DOHH2 (cell line): ENCODE results near the gene MYO15A.

Experiments
- H3F3A ChIP-seq: fragments of 200-600 bp; sonication (generic), shearing (Covaris generic); 2 replicates; pipeline ENCODE4 v1.6.0; 2016; ENCODE audit warnings: antibody characterized with exemption, mild to moderate bottlenecking; ENCODE audit not compliant: control insufficient read depth, insufficient read depth
- H3K27ac ChIP-seq: fragments of 200-600 bp; sonication (generic); 2 replicates; pipeline ENCODE4 v1.5.1; 2014; ENCODE audit warnings: low read depth, mild to moderate bottlenecking, low read length, moderate library complexity
- H3K27me3 ChIP-seq: fragments of 200-600 bp; sonication (generic); 2 replicates; pipeline ENCODE4 v1.6.1; 2014; ENCODE audit warnings: mild to moderate bottlenecking, low read length, mixed read lengths; ENCODE audit not compliant: control insufficient read depth
- H3K36me3 ChIP-seq: fragments of 200-600 bp; sonication (generic); 2 replicates; pipeline ENCODE4 v1.6.1; 2014; ENCODE audit warnings: mild to moderate bottlenecking, low read length, moderate library complexity, mixed read lengths; ENCODE audit not compliant: control insufficient read depth
- H3K4me1 ChIP-seq: fragments of 200-600 bp; sonication (generic); 2 replicates; pipeline ENCODE4 v1.6.1; 2014; ENCODE audit warnings: mild to moderate bottlenecking, low read length, mixed read lengths; ENCODE audit not compliant: control insufficient read depth
- H3K4me2 ChIP-seq: fragments of 200-600 bp; sonication (generic); 2 replicates; pipeline ENCODE4 v1.6.0; 2014; ENCODE audit warnings: mild to moderate bottlenecking, low read length, moderate library complexity
- H3K4me3 ChIP-seq: fragments of 200-600 bp; sonication (generic); 2 replicates; pipeline ENCODE4 v1.5.1; 2014; ENCODE audit warnings: mild to moderate bottlenecking, low read length, mixed read lengths
- H3K79me2 ChIP-seq: fragments of 200-600 bp; sonication (generic); 2 replicates; pipeline ENCODE4 v1.6.1; 2014; ENCODE audit warnings: mild to moderate bottlenecking, low read length, mixed read lengths; ENCODE audit not compliant: control insufficient read depth
- H3K9me2 ChIP-seq: fragments of 200-600 bp; sonication (generic); replicated peaks from 2 replicates; pipeline ENCODE4 v1.6.1; 2014; ENCODE audit warnings: mild to moderate bottlenecking, low read length, mixed read lengths; ENCODE audit not compliant: control insufficient read depth
- H3K9me3 ChIP-seq: fragments of 200-600 bp; sonication (generic); 2 replicates; pipeline ENCODE4 v1.6.1; 2014; ENCODE audit warnings: antibody characterized with exemption, low read length, mixed read lengths; ENCODE audit not compliant: control insufficient read depth, insufficient read depth
- H4K20me1 ChIP-seq: fragments of 200-600 bp; sonication (generic); 2 replicates; pipeline ENCODE4 v1.6.0; 2014; ENCODE audit warnings: low read depth, mild to moderate bottlenecking, antibody characterized with exemption, low read length, moderate library complexity; ENCODE audit not compliant: control insufficient read depth, insufficient read depth
- EZH2phosphoT487 ChIP-seq: fragments of 200-600 bp; sonication (generic); IDR thresholded peaks from 2 replicates; pipeline ENCODE4 v1.6.1; 2017; ENCODE audit warnings: borderline replicate concordance, mild to moderate bottlenecking, antibody characterized with exemption, low read length, moderate library complexity, mixed read lengths
- TF ChIP-seq, protein P1 (sequence below): fragments of 200-600 bp; sonication (generic); IDR thresholded peaks from one replicate; pipeline ENCODE4 v1.5.1; 2014; ENCODE audit warnings: antibody characterized with exemption, mild to moderate bottlenecking, low read depth, low read length; ENCODE audit not compliant: poor library complexity, severe bottlenecking

The MYO15A gene

DNA sequence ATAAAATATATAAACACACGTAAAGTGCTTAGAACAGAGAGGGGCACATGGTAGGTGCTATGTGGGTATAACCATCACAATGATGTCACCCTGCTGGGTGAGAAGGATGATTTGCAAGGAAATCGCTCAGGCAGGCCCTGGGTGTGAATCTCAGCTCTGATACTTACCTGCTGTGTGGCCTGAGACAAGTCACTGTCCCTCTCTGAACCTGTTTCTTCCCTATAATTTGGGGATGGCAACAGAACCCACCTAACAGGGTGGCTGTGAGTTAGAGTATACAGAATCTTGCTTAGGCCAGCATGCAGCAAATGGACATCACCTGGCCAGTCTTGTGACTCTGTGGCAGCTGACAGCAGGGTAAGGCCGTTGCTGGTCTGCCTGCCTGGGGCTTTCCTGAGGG is 38.4 kb downstream of the MYO15A start:
- H4K20me1 ChIP-seq = no peaks in the 10 kb centered on the region
- H3K4me2 ChIP-seq = no peak overlapping the region
- H3K27me3 ChIP-seq = no peaks in the 10 kb centered on the region
- no peaks in the 10 kb centered on the region for H3K79me2 ChIP-seq
- H3K9me2 ChIP-seq = no peaks in the 10 kb centered on the region
- no peak overlapping the region for H3K4me3 ChIP-seq
- H3K36me3 ChIP-seq = no peaks in the 10 kb centered on the region
- H3F3A ChIP-seq = no peaks in the 10 kb centered on the region
- no peaks in the 10 kb centered on the region for H3K4me1 ChIP-seq
- no peak for TF ChIP-seq EZH2phosphoT487
- TF ChIP-seq, protein P1, sequence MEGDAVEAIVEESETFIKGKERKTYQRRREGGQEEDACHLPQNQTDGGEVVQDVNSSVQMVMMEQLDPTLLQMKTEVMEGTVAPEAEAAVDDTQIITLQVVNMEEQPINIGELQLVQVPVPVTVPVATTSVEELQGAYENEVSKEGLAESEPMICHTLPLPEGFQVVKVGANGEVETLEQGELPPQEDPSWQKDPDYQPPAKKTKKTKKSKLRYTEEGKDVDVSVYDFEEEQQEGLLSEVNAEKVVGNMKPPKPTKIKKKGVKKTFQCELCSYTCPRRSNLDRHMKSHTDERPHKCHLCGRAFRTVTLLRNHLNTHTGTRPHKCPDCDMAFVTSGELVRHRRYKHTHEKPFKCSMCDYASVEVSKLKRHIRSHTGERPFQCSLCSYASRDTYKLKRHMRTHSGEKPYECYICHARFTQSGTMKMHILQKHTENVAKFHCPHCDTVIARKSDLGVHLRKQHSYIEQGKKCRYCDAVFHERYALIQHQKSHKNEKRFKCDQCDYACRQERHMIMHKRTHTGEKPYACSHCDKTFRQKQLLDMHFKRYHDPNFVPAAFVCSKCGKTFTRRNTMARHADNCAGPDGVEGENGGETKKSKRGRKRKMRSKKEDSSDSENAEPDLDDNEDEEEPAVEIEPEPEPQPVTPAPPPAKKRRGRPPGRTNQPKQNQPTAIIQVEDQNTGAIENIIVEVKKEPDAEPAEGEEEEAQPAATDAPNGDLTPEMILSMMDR = no peak
- no peaks in the 10 kb centered on the region for H3K9me3 ChIP-seq
- H3K27ac ChIP-seq = no peak overlapping the region

DNA sequence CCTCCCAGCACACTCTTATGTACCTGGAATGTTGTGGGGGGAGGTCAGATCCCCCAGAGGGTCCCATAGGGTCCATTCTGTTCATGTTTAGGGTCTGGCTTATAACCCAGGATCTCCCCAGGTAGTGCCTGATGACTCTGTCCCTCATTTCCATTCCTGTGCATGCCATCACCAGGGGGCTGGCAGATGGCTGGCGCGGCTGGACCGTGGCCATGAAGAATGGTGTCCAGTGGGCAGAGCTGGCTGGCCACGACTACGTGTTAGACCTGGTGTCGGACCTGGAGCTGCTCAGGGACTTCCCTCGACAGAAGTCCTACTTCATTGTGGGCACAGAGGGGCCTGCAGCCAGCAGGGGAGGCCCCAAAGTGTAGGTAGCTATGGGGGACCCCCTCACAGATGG is 40.0 kb downstream of the MYO15A start:
- Histone ChIP-seq H4K20me1 (no peaks in the 10 kb centered on the region), H3K36me3 (no peaks in the 10 kb centered on the region), H3K27ac (no peak overlapping the region), H3K79me2 (no peaks in the 10 kb centered on the region), H3K27me3 (no peaks in the 10 kb centered on the region), H3K9me3 (no peaks in the 10 kb centered on the region), H3K4me3 (no peak overlapping the region), H3K4me2 (no peak overlapping the region), H3K4me1 (peaks cover 6% of the 10 kb centered on the region), H3K9me2 (no peaks in the 10 kb centered on the region), H3F3A (no peaks in the 10 kb centered on the region)
- no peak for TF ChIP-seq EZH2phosphoT487
- TF ChIP-seq, protein P1 = no peak

DNA sequence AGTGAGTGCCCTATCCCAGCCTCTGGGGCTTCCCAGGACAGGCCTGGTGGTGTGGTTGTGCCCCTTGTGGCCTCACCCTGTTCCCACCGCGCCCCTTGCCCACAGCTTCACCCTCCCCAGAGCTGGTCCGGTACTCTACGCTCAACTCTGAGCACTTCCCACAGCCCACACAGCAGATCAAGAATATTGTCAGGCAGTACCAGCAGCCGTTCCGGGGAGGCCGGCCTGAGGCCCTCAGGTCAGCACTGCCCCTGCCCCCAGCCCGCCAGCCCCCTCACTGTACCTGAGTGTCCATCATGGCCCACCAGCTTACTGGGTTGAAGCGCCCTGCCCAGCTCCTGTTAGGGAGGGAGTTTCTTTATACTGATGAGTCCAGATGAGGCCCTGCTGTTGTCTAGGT is 42.7 kb downstream of the MYO15A start:
- H3K36me3 ChIP-seq = no peaks in the 10 kb centered on the region
- no peaks in the 10 kb centered on the region for H3K9me2 ChIP-seq
- TF ChIP-seq, protein P1 = no peak
- TF ChIP-seq EZH2phosphoT487 = no peak

DNA sequence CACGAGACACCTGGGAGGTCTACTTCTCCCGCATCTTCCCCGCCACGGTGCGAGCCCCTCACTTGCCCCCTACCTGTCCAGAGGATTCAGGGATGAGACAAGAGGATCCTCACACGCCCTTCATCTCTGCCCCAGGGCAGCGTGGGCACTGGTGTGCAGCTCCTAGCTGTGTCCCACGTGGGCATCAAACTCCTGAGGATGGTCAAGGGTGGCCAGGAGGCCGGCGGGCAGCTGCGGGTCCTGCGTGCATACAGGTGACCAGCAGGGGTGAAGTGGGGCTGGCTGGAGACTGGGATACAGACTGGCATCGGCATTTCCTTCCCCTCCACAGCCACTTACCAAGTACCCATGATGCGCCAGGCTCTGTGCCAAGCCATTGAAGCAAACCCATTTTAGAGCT is 46.6 kb downstream of the MYO15A start:
- Histone ChIP-seq H3K36me3 (no peaks in the 10 kb centered on the region), H3K9me3 (no peaks in the 10 kb centered on the region), H3K4me1 (peaks cover 23% of the 10 kb centered on the region), H3K79me2 (no peaks in the 10 kb centered on the region), H3K4me2 (no peak overlapping the region), H3K27me3 (no peaks in the 10 kb centered on the region; the same call in 1 of the 2 replicates), H3K9me2 (no peaks in the 10 kb centered on the region), H3F3A (no peaks in the 10 kb centered on the region; the same call in 1 of the 2 replicates), H3K27ac (no peak overlapping the region), H3K4me3 (no peak overlapping the region), H4K20me1 (no peaks in the 10 kb centered on the region)
- TF ChIP-seq EZH2phosphoT487 = no peak
- TF ChIP-seq, protein P1 = no peak

More for the DNA sequence above, 42.7 kb downstream of the MYO15A start:
- no peaks in the 10 kb centered on the region for H4K20me1 ChIP-seq
- no peak overlapping the region for H3K4me2 ChIP-seq
- H3K27ac ChIP-seq = no peak overlapping the region
- no peaks in the 10 kb centered on the region for H3K27me3 ChIP-seq
- no peaks in the 10 kb centered on the region for H3F3A ChIP-seq
- no peaks in the 10 kb centered on the region for H3K9me3 ChIP-seq
- no peak overlapping the region for H3K4me3 ChIP-seq
- peaks cover 12% of the 10 kb centered on the region for H3K4me1 ChIP-seq
- H3K79me2 ChIP-seq = no peaks in the 10 kb centered on the region
